ENCODE results near the gene MAGI1.

- TF ChIP-seq CTCF (IDR thresholded peaks at IDR 0.05) (no peak), POLR2A (IDR thresholded peaks at IDR 0.05) (no peak), POLR2AphosphoS5 (IDR thresholded peaks at IDR 0.05) (no peak)
Measured at GRCh38 chr3:65409176-65409569, 629.5 kb downstream of the MAGI1 start.

All from prostate gland (tissue), 2 donors.